IPS-11a (cell line): ENCODE data around the gene METAP1D.
"Not testable (repeated sequence)": the region's sequence is repeated elsewhere in the genome, so short reads cannot be mapped to it uniquely, and the experiment has no call there.

Source experiments
- H3K4me3 ChIP-seq: one replicate; pipeline ENCODE4 v1.5.1; 2013; ENCODE audit warnings: low read depth, low read length, control low read depth

The METAP1D gene

DNA sequence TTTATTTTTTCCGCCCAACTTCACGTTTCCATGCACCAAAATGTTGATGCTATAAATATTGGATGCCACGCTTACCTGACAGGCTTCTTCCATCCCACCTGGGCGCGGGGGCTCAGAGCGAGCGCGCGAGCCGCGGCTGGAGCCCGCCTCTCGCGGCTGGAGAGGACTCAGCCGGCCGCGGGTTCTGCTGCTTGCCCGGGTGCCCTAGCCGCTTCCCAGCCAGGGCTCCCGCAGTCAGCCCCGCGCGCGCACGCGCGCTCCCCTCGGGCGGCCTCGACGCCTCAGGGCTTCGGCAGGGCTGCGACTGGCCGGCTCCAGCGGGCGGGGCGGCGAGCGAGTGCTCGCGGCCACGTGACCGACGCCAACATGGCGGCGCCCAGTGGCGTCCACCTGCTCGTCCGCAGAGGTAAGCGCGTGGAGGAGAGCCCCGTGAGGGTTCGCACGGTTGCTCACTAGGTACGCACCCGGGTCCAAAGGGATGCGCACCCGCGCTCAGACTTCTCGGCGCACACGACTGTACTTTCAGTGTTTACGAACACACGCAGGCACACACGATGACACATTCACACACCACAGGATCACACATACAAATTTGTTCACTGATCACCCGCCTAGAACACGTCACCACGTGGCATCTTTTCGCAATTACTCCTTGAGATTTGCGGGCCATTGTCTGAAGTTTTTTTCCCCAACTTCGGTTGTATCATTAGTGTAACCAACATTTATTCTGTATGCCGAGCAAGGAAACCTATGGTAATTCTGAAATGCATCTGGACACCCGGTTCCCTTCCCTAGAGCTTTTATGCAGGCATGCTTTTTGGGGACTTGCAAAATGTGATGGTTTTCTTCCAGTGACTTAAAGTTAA is at the start of gene METAP1D:
METAP1D (plus strand) TSS at position 350 of the 866 bp plus-strand sequence; CDS start at position 367, 17 bp downstream.
- peak within 1 kb of the TSS; percentile 75 for H3K4me3 ChIP-seq

- H3K4me3 ChIP-seq: no peak overlapping the region
Observed at GRCh38 chr2:171952276-171952675, 47.5 kb upstream of the METAP1D start.

GRCh38 chr2:171952748-171953147 is 47.0 kb upstream of the METAP1D start:
- no peak overlapping the region for H3K4me3 ChIP-seq

- H3K4me3 ChIP-seq: no peak overlapping the region
Observed at GRCh38 chr2:171956135-171956825, 43.5 kb upstream of the METAP1D start.

DNA sequence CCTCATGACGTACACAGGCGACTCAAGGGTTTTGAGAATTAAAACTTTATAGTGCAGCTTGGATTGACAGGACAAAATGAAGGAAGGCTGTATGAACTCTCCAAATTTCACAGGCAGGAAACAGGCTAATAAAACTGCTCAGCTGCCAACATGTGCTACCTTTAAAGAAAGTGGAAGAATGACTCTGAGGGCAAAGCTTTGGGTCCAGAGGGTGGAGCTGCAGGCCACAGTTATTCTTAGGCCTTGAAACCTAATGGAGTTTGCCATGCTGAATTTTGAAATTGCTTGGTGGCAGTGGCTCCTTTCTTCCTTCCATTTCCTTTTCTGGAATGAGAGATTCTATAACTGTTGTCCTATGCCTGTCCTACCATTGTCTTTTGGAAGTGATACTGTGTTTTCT is 42.7 kb upstream of the METAP1D start:
- H3K4me3 ChIP-seq: no peak overlapping the region

DNA sequence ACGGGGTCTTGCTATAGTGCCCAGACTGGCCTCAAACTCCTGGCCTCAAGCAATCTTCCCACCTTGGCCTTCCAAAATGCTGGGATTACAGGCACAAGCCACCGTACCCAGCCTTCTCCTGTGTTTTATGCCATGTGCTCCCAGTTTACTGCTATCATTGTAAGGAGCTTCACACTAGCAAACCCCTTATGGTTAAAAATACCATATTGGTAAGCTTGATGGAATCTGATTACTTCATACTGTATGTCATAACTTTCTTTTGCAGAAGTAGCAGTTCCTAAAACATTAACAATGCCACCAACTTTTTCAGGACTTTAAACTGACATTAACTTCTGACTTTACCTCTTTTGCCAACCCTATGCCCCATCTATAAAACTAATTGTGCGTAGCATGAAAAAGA is 41.3 kb upstream of the METAP1D start:
- no peak overlapping the region for H3K4me3 ChIP-seq

- H3K4me3 ChIP-seq: no peak overlapping the region
Observed at GRCh38 chr2:171959998-171960397, 39.8 kb upstream of the METAP1D start.

DNA sequence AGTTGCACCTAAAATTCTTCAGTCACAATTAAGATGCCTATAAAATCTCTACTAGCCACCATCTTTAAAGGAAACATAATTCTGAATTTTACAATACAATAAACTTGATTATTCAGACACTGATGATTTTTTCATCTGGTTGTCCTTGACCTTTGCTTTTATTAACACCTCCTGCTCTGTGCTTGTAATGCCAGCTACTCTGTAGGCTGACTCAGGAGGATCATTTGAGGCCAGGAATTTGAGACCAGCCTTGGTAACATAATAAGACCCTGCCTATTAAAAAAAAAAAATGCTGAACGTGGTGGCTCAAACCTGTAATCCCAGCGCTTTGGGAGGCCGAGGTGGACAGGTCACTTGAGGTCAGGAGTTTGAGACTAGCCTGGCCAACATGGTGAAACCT is 39.2 kb upstream of the METAP1D start:
- H3K4me3 ChIP-seq: no peak overlapping the region

DNA sequence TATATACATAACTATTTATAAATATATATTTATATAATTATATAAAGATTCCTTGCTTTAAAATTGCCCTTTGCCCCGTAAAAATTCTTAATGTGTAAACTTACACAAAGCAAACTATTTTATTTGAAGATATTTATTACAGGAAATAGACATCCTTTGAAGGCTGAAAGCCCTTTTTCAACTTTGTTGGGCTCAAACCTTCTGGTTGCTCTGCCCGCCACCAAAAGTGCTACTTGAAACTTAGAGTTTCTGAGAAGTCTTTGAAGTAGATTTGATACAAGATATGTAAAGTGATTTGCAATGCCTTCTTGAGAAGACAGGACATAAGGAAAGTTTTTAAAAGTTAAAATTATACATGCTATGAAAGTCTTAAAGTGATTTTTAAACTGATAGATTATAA is 36.6 kb upstream of the METAP1D start:
- no peak overlapping the region for H3K4me3 ChIP-seq

DNA sequence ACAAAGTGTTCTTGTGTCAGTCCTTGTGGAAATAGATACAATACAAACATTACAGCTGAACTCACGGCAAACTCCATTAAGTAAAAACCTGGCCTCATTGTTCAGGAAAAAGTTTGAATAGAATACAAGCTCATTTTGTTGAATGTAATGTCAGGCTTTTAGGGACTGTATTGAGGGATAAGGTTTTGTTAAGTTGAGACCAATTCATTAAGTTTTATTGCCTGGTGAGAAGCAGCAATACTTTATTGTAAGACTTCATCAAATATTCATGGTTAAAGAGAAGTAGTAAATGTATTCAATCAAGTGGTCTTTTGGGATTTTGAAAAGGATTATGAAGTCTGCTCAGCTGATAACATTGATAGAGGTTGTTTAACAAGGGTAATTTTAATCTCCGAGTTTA is 35.4 kb upstream of the METAP1D start:
- H3K4me3 ChIP-seq: no peak overlapping the region

GRCh38 chr2:171965238-171965637 is 34.5 kb upstream of the METAP1D start:
- H3K4me3 ChIP-seq: no peak overlapping the region

DNA sequence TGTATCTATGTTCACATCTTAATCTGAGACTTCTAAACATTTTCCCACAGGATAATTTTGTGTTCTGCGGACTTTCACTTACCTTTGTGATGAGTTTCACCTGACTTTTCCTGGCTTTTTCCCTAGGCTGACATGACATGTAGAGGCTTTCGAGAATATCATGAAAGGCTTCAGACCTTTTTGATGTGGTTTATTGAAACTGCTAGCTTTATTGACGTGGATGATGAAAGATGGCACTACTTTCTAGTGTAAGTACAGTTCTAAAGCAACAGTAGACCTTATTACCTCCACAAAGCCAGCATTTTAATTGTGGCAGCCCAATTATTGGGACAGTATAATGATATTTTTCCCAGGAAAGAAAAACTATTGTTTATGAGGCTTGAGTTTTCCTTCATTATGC is 34.1 kb upstream of the METAP1D start:
- H3K4me3 ChIP-seq: no peak overlapping the region

DNA sequence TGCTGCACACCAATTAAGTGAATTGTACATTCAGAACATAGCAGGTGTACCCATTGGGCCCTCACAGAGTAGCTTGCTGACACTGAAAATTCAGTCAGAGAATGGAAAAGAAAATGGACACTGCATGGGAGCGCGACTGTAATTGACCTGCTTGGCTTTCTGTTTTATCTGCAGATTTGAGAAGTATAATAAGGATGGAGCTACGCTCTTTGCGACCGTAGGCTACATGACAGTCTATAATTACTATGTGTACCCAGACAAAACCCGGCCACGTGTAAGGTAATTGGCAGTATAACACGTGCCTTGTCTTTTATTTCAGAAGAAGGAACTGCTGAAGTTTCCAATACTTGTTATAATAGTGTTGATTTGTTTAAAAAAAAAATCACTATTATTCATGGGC is 33.5 kb upstream of the METAP1D start:
- no peak overlapping the region for H3K4me3 ChIP-seq

DNA sequence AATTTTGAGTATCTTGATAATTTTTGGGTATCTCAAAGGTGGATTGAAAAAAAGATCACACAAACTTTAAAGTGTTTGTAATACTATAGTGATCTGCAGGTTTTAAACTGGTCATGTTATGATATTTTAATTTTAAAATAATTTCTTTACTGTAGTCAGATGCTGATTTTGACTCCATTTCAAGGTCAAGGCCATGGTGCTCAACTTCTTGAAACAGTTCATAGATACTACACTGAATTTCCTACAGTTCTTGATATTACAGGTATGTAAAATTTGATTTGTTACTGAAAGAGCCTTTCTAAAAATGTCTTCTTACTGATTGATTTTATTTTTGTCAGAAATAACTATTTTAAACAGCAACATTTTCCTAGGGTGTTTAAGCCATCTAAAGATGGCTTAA is 33.1 kb upstream of the METAP1D start:
- H3K4me3 ChIP-seq: no peak overlapping the region

GRCh38 chr2:171968509-171968908 is 31.2 kb upstream of the METAP1D start:
- H3K4me3 ChIP-seq: no peak overlapping the region

DNA sequence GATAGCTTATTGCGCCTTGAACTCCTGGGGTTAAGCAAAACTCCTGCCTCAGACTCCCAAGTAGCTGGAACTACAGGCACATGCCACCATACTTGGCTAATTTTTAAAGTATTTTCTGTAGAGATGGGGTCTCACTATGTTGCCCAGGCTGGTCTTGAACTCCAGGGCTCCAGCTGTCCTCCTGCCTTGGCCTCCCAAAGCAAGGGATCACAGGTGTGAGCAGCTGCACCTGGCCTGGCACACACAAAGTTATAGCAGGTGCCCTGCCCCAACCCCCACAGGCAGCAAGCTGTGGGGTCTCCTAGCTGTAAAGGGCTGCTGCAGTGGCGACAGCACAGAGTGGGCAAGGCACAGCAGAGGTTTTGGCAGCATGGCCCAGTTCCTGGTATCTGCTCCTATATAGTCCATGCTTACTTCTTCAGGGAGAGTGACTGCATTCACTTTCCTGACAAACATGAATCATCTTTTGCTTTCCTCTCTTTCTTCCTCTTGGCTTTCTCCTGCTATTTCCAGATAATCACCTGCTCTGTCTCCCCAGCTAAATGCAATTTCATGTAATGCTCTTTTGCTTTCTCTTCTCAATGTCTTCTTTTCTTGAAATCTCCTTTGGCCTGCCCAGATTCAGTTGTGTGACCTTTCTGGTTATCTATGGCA is 27.3 kb upstream of the METAP1D start:
- no peak overlapping the region for H3K4me3 ChIP-seq

DNA sequence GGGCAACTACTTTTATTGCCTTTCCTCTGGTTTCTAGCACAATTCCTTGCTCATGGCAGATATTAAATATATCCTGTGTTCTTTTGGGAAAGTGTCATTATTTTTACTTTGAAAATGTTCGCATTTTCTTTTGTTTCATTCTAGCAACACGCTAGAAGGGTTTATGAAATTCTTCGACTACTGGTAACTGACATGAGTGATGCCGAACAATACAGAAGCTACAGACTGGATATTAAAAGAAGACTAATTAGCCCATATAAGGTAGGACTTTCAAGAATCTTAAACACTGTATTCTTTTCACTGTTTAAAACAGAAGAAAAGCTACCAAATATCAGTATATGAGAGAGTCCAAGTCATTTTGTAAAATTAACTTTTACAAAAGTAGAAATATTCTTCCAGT is 20.6 kb upstream of the METAP1D start:
- no peak overlapping the region for H3K4me3 ChIP-seq

DNA sequence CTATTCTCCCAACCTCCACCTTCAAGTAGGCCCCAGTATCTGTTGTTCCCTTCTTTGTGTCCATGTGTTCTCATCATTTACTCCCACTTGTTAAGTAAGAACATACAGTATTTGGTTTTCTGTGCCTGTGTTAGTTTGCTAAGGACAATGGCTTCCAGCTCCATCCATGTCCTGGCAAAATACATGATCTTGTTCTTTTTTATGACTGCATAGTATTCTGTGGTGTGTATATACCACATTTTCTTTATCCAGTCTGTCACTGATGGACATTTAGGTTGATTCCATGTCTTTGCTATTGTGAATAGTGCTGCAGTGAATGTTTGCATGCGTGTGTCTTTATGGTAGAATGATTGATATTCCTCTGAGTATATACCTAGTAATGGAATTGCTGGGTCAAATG is 15.8 kb upstream of the METAP1D start:
- not testable (repeated sequence) for H3K4me3 ChIP-seq

DNA sequence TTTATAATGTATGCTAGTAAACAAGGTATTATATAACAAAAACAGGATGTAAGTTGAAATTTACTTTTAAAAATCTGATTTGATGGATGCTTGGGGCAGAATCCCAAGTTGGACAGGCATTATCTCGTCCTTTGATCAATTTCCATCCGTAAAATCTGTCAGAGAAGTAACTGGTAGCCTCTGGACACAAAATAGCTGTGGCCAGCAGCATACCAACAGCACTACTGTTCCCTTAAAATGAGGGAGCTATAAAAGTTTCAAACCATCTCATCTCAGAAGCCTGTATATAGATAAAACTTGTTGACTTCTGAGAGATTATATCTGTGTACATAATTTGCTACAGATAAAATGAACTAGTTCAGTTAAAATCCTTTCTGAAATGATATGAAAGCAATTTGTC is 14.7 kb upstream of the METAP1D start:
- H3K4me3 ChIP-seq: no peak overlapping the region

DNA sequence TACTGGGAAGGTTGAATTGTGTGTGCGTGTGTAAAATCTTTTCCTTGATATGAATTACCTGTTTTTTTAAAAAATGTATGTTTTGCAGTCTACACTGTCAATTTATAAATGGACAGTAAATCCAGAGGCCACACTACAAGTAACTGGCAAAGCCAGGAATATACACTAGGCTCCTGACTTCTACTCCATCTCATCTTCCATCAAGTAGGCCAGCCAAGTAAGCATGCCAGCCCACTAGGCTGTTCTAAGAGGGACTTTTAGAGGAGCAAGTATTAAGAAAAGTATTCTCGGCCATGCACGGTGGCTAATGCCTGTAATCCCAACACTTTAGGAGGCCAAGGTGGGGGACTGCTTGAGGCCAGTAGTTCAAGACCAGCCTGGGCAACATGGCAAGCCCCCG is 13.0 kb upstream of the METAP1D start:
- H3K4me3 ChIP-seq: no peak overlapping the region

GRCh38 chr2:171991027-171991426 is 8.7 kb upstream of the METAP1D start:
- no peak overlapping the region for H3K4me3 ChIP-seq

- H3K4me3 ChIP-seq: no peak overlapping the region
Observed at GRCh38 chr2:171995586-171995985, 4.2 kb upstream of the METAP1D start.
